ENCODE results near the gene LMBRD1.

LMBRD1 gene

GRCh38 chr6:69820438-69820837, 23.6 kb upstream of the LMBRD1 start:
- no peak for TF ChIP-seq CTCF (IDR thresholded peaks at IDR 0.05)
- no peaks in the 10 kb centered on the region for H3K4me1 ChIP-seq
- H3K27me3 ChIP-seq (ENCODE audit: control insufficient read depth, insufficient read depth, low read length), result no peaks in the 10 kb centered on the region
- no peaks in the 10 kb centered on the region for H3K36me3 ChIP-seq (ENCODE audit: control insufficient read depth, insufficient read depth, low read length)
- no peaks in the 10 kb centered on the region for H3K9me3 ChIP-seq (ENCODE audit: control insufficient read depth, low read length)
- no peaks in the 10 kb centered on the region for H3K79me2 ChIP-seq
- no peak overlapping the region for H2AFZ ChIP-seq
- H3K4me3 ChIP-seq (ENCODE audit: low read depth, low read length), result no peak overlapping the region
- H3K27ac ChIP-seq, result no peak overlapping the region
- no peak overlapping the region for H3K4me2 ChIP-seq (ENCODE audit: low read length)
- no peak overlapping the region for H3K9ac ChIP-seq

GRCh38 chr6:69820018-69820417, 23.2 kb upstream of the LMBRD1 start:
- no peaks in the 10 kb centered on the region for H3K27me3 ChIP-seq (ENCODE audit: control insufficient read depth, insufficient read depth, low read length)
- TF ChIP-seq CTCF (IDR thresholded peaks at IDR 0.05), result no peak
- H2AFZ ChIP-seq, result no peak overlapping the region
- no peaks in the 10 kb centered on the region for H3K9me3 ChIP-seq (ENCODE audit: control insufficient read depth, low read length)
- H3K36me3 ChIP-seq (ENCODE audit: control insufficient read depth, insufficient read depth, low read length), result no peaks in the 10 kb centered on the region
- no peaks in the 10 kb centered on the region for H3K79me2 ChIP-seq
- H3K9ac ChIP-seq, result no peak overlapping the region
- no peak overlapping the region for H3K4me3 ChIP-seq (ENCODE audit: low read depth, low read length)
- H3K27ac ChIP-seq, result no peak overlapping the region
- H3K4me1 ChIP-seq, result no peaks in the 10 kb centered on the region
- no peak overlapping the region for H3K4me2 ChIP-seq (ENCODE audit: low read length)

- Histone ChIP-seq H3K27ac (no peak overlapping the region), H3K36me3 (ENCODE audit: control insufficient read depth, insufficient read depth, low read length) (no peaks in the 10 kb centered on the region), H3K9me3 (ENCODE audit: control insufficient read depth, low read length) (no peaks in the 10 kb centered on the region), H3K4me2 (ENCODE audit: low read length) (no peak overlapping the region), H3K27me3 (ENCODE audit: control insufficient read depth, insufficient read depth, low read length) (no peaks in the 10 kb centered on the region), H3K4me1 (no peaks in the 10 kb centered on the region), H3K9ac (no peak overlapping the region), H3K79me2 (no peaks in the 10 kb centered on the region), H2AFZ (no peak overlapping the region), H3K4me3 (ENCODE audit: low read depth, low read length) (no peak overlapping the region)
- TF ChIP-seq CTCF (IDR thresholded peaks at IDR 0.05), result no peak
These were observed 22.3 kb upstream of the LMBRD1 start for GRCh38 chr6:69819138-69819537.

GRCh38 chr6:69818223-69818930, 21.6 kb upstream of the LMBRD1 start:
- Histone ChIP-seq H3K9me3 (ENCODE audit: control insufficient read depth, low read length) (no peaks in the 10 kb centered on the region), H3K4me3 (ENCODE audit: low read depth, low read length) (no peak overlapping the region), H3K4me2 (ENCODE audit: low read length) (no peak overlapping the region), H3K27ac (no peak overlapping the region), H3K79me2 (no peaks in the 10 kb centered on the region), H2AFZ (no peak overlapping the region), H3K36me3 (ENCODE audit: control insufficient read depth, insufficient read depth, low read length) (no peaks in the 10 kb centered on the region), H3K9ac (no peak overlapping the region), H3K27me3 (ENCODE audit: control insufficient read depth, insufficient read depth, low read length) (no peaks in the 10 kb centered on the region), H3K4me1 (no peaks in the 10 kb centered on the region)
- no peak for TF ChIP-seq CTCF (IDR thresholded peaks at IDR 0.05)

DNA sequence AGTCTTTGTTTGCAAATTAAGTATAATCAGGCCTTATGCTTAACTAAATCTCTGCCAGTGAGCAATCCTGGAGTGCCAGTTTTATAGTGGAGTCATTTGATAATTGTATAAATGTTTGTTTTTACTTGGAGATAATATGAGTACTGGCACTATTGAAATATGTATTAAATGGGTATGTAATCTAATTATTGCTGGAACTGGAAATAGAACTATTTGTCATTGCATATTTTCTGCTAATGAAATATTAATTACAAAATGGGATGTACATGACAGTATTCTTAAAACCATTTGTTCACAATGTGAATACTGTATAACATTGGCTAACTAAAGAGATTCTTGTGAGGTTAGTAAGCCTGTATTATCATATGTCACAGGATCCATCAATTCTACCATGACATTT, 20.5 kb upstream of the LMBRD1 start:
- H3K36me3 ChIP-seq (ENCODE audit: control insufficient read depth, insufficient read depth, low read length), result no peaks in the 10 kb centered on the region
- no peak overlapping the region for H3K4me3 ChIP-seq (ENCODE audit: low read depth, low read length)
- no peak overlapping the region for H3K9ac ChIP-seq
- no peaks in the 10 kb centered on the region for H3K4me1 ChIP-seq
- H3K9me3 ChIP-seq (ENCODE audit: control insufficient read depth, low read length), result no peaks in the 10 kb centered on the region
- H2AFZ ChIP-seq, result no peak overlapping the region
- no peak overlapping the region for H3K4me2 ChIP-seq (ENCODE audit: low read length)
- H3K79me2 ChIP-seq, result no peaks in the 10 kb centered on the region
- no peaks in the 10 kb centered on the region for H3K27me3 ChIP-seq (ENCODE audit: control insufficient read depth, insufficient read depth, low read length)
- no peak overlapping the region for H3K27ac ChIP-seq
- no peak for TF ChIP-seq CTCF (IDR thresholded peaks at IDR 0.05)

All from parathyroid adenoma (tissue), 2 donors.